Measurements from ENCODE around the gene CCDC88B.
A peak's percentile ranks its signal among the peaks of the same experiment; 100 is the strongest.

The CCDC88B gene

DNA sequence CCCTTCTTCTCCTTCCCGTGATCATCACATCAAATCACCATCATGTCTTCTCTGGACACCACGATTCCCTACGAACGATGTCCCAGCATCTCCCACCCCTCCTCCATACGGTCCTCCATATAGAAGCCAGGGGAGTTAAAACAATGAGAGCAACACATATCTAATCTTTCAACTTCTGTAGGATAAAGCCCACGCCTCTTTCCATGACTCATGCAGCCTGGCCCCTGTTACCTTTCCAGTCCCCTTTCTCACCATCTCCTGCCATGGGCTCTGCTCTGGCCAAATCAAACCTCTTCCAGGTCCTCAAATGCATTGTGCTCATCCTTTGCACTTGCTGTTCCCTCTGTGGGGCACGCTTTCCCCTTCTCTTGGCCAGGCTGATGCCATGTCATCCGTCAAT lies 42.6 kb downstream of the CCDC88B start:
- no peak for DNase-seq (ENCODE audit: low spot score)

DNA sequence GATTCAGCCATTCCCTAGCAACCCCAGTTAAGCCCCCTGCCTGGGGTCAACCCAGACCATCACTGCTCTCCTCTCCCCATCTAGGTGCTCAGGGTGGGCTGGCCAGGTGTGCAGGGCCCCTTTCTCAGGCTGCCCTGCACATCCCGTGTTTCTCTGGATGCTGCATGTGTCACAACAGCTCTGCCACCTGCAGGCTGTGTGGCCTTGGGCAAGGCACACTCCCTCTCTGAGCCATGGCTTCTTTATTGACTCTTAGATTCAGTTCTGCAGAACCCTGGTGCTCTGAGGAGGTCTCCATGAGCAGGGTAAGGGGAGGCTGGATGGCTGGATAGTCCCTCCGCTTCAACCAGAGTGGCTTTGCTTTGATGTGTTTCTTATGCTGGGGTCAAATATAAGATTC lies 43.6 kb downstream of the CCDC88B start:
- DNase-seq (ENCODE audit: low spot score) = peak; percentile 14

DNA sequence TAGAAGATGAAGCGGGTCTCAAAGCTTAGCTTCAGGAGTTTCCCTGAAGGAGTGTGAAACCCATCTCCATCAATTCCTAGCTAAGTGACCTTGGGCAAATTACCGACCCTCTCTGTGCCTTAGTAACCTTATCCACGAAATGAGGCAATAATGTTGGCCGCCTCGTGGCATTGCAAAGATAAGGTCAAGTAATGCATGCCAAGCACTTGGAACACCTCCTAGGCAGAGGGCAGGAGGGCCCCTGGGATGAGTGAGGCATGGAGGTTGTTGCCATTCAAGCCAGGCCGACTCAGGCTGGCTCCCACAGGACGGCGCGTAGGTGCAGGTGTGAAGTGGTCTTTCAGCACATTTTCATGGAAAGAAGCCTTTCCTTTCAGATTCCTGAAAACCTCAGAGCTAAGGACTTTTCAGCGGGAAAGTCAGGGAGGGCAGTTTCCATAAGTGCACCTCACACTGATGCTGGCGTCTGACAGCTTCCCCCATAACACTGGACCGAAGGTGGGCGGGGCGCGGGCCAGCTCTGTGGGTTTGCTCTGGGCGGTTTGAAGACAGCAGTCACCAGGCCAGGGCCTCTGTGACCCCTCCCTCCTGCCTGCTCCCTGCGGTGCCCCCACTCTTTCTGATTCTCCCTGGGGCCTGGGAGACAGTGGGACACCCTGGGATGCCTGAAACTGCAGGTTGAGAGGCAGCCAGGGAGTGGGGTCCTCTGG lies 44.2 kb downstream of the CCDC88B start:
- no peak for DNase-seq (ENCODE audit: low spot score)

DNA sequence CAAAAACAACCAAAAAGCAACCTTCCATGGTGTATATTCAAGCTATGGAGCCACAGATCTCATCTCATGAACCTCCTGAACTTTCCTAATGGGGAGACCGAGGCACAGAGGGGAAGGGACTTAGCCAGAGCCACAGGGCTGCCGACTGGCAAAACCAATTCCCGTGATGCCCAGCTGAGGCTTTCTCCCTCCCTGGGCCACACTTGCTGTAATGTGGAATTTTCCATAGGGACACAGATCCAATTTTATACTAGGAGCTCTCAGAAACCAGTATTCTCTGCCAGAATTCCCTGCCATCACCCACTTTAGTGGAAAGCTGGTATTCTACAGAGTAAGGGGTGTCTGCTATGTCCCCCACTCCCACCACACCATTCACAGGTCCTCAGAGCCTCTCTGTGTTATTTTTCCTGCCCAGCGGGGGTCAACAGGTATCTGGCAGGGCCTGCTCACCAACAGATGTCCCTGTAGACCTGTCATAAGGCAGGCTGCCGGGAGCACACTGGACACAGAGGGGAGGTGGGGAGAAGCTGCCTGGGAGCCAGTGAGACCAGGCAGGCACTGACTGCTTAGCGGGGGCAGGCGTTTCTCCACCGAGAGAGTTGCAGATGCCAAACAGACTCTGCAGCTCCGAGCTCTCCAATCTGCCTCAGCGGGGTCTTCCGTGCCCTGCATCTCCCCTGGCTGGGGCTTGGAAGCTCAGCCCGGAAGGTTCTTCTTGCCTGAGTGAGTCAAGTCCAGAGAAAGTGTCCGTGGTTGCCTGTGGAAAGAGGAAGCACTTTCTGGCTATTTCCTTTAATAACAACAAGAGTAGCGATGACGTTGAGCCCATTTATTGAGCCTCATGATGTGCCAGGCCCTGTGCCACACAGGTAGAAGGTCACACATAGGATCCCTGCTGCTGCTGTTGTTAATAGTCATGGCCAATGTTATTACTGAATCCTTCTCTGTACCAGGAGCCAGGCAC lies 45.3 kb downstream of the CCDC88B start:
- no peak for DNase-seq (ENCODE audit: low spot score)

DNA sequence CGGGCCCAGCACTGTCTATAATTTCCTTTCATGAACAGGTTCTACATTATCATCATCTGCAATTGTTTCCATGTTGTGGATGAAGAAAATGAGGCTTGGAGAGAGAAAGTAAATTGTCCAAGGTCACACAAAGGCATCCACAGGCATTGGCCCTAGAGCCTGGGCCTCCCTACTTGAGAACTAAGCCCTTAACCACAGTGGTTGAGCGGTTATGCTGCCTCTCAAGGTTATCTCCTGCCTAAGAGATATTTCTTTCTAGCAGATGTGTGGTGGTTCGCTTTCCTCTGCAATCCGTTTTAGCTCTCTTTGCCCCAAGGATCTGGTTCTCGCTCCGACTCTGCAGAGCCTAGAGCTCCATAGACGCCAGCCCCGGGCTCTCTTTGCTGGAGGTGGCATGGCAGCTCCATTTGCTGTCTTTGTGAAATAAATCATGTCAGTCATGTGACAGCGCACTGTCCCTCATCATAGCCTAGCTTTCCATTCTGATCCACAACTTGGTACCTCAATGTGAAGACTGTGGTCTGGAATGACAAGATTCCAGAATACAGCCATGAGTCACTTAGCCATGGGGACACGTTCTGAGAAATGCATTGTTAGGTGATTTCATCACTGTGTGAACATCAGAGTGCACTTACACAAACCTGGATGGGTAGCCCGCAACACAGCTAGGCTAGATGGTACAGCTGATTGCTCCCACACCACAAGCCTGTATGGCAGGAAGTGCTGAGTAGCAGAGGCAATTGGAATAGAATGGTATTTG lies 46.1 kb downstream of the CCDC88B start:
- DNase-seq (ENCODE audit: low spot score) = no peak

DNA sequence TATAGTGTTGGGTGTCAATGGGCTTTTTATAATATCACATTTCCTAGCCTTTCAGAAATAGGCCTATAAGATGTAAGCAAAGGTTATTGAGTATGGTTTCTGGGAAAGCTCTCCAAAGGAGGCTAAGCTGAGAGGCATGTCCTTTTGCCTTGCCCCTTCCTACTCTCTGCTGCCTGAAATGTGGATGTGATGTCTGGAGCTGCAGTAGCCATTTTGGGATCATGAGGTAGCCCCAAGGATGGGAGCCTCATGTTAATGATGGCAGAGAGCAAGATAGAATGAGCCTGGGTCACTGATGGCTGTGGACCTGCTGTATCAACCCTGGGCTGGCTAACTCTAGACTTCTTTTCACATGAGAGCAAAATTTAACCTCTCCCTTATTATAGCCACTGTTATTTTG lies 47.9 kb downstream of the CCDC88B start:
- DNase-seq (ENCODE audit: low spot score) = no peak

DNA sequence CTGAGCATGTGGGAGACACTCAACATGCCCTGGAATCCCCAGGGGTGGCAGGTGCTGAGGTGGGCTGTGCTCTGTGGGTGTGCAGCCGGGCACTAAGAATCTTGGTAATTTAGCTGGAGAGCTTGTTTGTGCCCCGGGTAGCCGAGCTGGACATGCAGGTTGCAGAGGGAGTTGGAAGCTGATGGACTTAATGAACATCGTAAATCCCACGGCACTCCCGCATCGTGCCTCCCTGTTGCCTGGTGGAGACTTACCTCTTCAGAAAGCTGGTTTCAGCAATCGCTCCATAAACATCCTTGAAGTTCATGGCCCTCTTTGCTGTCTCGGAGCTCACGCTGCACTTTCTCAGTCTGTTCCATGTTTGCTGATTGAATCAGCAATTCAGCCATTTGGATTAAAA lies 48.9 kb downstream of the CCDC88B start:
- no peak for DNase-seq (ENCODE audit: low spot score)

DNA sequence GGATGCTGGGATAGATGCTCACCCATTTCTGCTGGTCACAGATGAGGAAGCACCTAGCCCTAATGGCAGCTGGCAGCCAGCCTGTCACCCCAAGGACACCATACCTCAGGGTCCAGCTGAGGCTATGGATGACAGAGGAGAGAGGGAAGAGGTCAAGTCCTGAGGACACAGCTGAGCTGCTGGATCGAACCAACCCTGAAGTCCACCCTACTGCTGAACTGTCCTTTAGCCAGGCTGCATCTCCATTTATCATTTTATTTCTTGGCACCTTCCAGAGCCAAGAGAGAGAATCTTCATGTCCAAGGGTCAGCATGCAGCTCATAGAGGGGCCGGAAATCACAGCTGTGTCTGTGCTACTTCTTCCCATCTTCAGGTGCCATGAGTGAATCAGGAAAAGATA lies 49.8 kb downstream of the CCDC88B start:
- DNase-seq (ENCODE audit: low spot score) = no peak

DNA sequence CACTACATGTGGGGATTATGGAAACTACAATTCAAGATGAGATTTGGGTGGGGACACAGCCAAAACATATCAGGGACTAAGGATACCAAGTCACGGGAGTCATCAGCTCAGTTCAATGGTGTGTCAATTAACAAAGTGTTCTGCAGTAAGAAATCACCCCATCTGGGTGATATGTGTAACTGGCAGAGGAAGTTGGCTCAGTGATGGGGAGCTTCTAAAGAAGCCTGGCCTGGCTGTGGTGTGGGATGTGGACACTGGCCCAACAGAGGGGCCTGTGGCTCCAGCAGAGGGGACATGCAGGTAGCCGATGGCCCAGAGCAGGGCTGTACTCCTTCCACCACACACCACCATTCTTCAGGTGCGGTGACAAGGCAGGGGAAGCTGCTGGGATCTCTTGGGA lies 50.6 kb downstream of the CCDC88B start:
- DNase-seq (ENCODE audit: low spot score) = no peak

DNA sequence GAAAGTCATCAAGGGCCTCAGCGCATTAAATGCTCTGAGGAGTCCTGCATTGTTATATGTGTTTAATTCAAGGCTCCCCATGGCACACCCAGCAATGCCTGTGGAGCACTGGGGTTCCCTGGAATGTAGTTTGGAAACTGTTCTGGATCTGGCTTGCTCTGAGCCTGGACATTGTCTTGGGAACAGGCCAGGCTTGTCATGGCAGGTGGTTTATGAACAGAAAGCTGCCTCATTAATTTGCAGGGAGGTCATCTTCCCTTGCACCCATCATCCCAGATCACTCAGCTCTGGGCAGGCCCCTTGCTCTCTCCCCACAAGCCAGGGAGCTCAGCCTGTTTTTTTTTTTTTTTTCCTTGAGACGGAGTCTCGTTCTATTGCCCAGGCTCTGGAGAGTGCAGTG lies 51.8 kb downstream of the CCDC88B start:
- no peak for DNase-seq (ENCODE audit: low spot score)

DNA sequence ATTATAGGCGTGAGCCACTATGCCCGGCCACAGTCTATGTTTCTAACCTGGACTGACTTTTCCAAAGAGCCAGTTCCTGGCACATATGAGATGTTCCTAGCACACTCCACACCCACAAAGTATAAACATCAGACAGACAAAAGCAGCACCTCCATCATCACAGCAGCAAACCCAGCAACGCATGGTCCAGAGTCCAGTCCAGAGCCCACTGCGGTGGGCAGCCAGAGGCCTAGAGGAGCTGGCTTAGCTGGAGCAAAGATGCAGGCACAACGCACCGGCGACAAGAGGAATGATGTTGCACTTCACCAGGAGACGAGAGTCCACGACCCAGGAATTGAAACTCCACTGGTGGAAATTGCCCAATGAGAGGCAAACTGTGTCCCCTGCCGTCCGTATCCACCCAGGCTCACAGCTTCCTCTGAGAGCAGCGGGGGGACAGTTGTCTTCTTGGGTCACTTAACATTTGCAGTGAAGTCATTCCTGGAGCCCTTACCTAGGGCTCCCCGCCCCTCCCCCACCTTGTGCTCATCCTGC lies 55.6 kb downstream of the CCDC88B start:
- DNase-seq (ENCODE audit: low spot score) = no peak

DNA sequence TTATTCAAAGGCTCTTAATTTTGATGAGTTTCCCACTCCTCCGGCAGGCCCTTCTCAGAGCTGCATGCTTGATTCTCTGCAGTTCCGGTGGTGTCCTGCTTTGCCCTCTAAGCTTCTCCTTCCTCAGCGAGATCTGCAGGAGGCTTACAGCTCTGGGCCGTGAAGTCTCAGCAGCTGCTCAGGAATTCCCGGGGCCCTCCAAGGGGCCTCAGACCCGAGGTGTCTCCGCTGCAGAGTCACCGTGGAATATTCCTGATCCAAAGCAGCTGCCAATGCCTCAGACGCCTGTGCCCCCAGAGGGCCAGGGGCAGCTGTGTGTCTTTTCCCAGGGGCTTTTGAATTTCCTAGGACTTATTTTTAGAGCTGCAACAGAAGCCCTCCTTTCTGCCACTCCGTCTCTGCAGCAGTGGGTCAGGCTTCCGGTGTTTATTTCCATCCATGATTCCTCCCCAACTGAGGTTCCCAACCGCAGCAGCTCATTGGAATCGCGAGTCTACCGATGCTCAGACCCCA lies 56.1 kb downstream of the CCDC88B start:
- DNase-seq (ENCODE audit: low spot score) = no peak

DNA sequence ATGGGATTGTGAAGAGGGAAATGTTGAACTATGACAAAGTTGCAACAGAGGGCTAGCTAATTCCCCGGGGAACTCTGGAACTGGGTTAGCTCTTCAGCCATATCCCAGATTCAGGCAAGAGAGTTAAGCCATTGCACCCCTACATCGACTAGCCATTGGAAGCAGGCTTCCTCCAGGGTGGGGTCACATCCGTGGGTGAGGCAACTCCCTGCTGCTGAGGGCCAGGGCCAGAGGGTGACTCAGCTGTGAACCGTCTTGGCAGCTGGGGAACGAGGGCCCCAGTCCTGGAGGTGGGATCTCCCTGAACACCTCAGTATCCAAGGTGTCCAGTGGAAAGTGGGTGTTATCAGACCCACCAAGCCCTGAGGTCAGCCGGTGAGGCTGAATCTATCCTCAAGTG lies 60.1 kb downstream of the CCDC88B start:
- peak; percentile 33 for DNase-seq (ENCODE audit: low spot score)

DNA sequence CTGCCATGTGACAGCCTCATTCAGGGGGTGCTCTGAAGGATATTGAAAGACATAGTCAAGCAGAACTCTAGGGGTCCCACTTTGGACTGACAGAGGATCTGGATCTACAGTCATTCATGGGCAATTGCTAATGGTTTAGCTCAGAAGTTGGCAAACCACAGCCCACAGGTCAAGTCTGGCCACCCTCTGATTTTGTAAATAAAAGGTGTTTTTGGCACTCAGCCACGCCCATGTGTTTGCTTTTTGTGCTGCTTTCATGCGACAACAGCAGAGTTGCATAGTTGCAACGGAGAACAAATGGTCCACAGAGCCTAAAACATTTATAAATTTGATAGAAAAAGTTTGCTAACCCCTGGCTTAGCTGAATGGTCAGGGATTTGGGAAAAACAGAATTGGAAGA lies 60.7 kb downstream of the CCDC88B start:
- DNase-seq (ENCODE audit: low spot score) = no peak

DNA sequence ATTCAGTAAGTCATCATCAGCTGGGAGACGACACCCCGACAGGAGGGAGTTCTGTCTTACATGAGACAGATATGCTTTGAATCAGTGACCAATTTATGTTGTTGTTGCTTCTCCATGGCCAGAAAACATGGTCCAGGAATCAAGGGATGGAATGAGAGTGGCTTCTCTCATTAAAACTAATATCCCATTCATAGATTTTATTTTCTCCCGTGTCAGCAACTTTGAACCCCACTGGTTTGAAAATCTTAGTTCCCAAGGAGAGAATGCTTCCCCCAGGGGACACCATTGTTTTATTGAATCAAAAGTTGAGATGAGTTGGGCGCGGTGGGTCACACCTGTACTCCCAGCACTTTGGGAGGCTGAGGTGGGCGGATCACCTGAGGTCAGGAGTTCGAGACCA lies 61.8 kb downstream of the CCDC88B start:
- no peak for DNase-seq (ENCODE audit: low spot score)

DNA sequence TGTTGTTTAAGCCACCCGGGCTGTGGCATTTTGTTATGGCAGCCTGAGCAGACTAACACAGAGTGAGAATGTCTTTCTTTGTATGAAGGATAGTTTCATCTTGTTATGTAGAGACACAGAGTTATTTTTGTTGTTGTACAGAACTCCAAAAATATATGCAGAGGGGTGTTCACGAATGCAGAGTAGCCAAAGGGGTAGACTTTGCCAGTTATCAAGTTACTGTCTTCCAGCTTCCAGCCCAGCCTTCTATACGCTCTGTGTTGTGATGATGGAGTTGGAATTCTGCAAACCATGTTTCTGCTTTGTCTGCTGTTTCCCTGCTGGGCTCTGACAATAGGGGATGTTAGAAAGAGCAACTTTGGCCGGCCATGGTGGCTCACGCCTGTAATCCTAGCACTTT lies 63.1 kb downstream of the CCDC88B start:
- DNase-seq (ENCODE audit: low spot score) = no peak

DNA sequence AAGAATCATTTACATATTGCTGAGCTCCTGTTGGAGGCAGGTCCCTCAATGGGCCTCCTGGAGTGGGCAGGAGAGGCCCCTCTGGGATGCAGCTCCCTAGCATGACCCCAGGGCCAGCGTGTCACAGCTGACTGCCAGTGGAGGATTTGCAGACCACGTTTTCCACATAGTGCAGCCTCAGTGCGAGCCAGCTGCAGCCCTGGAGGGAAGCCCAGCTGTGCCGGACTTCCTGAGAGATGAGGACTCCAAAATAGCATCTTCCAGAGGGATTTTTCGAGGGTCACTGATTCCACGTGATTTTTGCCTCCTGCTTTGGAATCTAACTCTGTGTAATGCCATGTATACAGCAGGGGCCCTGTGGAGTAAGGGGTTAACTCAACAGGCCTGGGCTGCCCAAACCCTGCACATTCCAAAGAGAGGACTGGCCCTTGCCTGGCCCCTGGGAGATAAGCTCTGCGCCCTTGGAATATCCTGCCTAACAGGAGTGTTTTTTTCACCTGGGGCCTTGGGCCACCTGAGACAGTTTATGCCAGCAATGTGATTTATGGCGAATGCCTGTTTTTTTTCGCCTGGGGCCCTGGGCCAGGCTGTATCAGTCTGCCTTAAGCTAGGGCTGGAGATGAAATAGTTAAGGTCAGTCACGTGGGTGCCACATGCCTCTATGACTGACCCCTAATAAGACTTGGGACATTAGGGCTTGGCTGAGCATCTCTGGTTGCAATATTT lies 66.4 kb downstream of the CCDC88B start:
- no peak for DNase-seq (ENCODE audit: low spot score)
